RKO (cell line): ENCODE data around the gene MSI1.

ENCODE experiments used
- DNase-seq: peaks from one replicate; pipeline ENCODE4 v3.0.0-alpha.2; 2016; ENCODE audit warnings: low spot score

The MSI1 gene

GRCh38 chr12:120321382-120322202, 47.4 kb downstream of the MSI1 start:
- DNase-seq, result no peak

GRCh38 chr12:120317224-120318105, 51.5 kb downstream of the MSI1 start:
- DNase-seq, result peak; percentile 100

DNA sequence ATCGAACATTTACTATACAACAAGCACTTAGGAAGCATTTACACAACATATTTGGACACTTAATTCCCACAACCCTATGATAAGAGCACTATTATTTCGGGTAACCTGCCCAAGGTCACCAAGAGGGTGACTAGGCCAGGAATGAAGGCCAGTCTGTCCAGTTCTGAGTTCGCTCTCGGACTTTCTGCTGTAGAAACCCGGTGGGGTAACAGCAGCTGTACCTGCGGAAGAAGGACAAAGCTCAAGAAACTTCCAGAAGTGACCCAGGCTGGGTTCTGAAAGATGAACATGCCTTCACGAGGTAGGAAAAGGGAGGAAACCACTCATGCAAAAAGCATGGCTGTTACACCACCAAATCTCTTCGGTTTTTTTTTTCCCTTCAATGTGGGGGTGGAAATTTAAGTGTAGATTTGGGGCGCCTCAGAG, 52.2 kb downstream of the MSI1 start:
- no peak for DNase-seq

- DNase-seq, result peak; percentile 59
These were observed 54.7 kb downstream of the MSI1 start for GRCh38 chr12:120314220-120314619.

GRCh38 chr12:120301962-120302815, 66.8 kb downstream of the MSI1 start, which contains the start of gene SIRT4:
Gene SIRT4 (plus strand): TSS chr12:120302321. CDS start chr12:120303562, 1,241 bp downstream.
- DNase-seq, result peak; percentile 95

- DNase-seq, result peak; percentile 97
These were observed 76.1 kb downstream of the MSI1 start, which contains the start of gene RNU4-1 for GRCh38 chr12:120292661-120293531. Gene RNU4-1 (minus strand): TSS chr12:120293237.

DNA sequence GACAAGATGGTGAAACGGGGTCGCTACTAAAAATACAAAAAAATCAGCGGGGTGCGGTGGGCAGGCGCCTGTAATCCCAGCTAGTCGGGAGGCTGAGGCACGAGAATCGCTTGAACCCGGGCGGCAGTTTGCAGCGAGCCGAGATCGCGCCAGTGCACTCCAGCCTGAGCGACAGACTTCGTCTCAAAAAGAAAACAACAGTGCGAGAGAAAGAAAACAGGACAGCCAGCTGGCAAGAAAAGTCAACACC, 76.6 kb downstream of the MSI1 start:
- no peak for DNase-seq
